Measurements from ENCODE around the gene ADORA3.

The ADORA3 gene

GRCh38 chr1:111474106-111474505 is 29.3 kb downstream of the ADORA3 start:
- H3K4me3 Mint-ChIP-seq: peak overlapping the region; percentile 77
- H3K4me1 Mint-ChIP-seq: peaks cover 59% of the 10 kb centered on the region
- peaks cover 3% of the 10 kb centered on the region for H3K9me3 Mint-ChIP-seq
- H3K36me3 Mint-ChIP-seq (ENCODE audit: low read depth): peaks cover 14% of the 10 kb centered on the region
- peak overlapping the region; percentile 88 for H3K27ac Mint-ChIP-seq
- ATAC-seq (no peak), DNase-seq (no peak)
- no peaks in the 10 kb centered on the region for H3K27me3 Mint-ChIP-seq

GRCh38 chr1:111471538-111471937 is 31.9 kb downstream of the ADORA3 start:
- peaks cover 8% of the 10 kb centered on the region for H3K36me3 Mint-ChIP-seq (ENCODE audit: low read depth)
- no peak overlapping the region for H3K4me3 Mint-ChIP-seq
- no peaks in the 10 kb centered on the region for H3K27me3 Mint-ChIP-seq
- no peak for ATAC-seq
- no peaks in the 10 kb centered on the region for H3K9me3 Mint-ChIP-seq
- no peak overlapping the region for H3K27ac Mint-ChIP-seq
- DNase-seq: no peak
- H3K4me1 Mint-ChIP-seq: peaks cover 39% of the 10 kb centered on the region

- Mint-ChIP-seq H3K27ac (no peak overlapping the region), H3K27me3 (no peaks in the 10 kb centered on the region), H3K36me3 (ENCODE audit: low read depth) (peaks cover 8% of the 10 kb centered on the region), H3K4me1 (peaks cover 34% of the 10 kb centered on the region), H3K4me3 (no peak overlapping the region), H3K9me3 (no peaks in the 10 kb centered on the region)
- peak; percentile 81 for ATAC-seq
- peak; percentile 62 for DNase-seq
These were observed 32.4 kb downstream of the ADORA3 start for GRCh38 chr1:111471012-111471411.

GRCh38 chr1:111470596-111470995 is 32.8 kb downstream of the ADORA3 start:
- Mint-ChIP-seq H3K27me3 (no peaks in the 10 kb centered on the region), H3K9me3 (no peaks in the 10 kb centered on the region), H3K4me1 (peaks cover 30% of the 10 kb centered on the region), H3K4me3 (no peak overlapping the region), H3K36me3 (ENCODE audit: low read depth) (peaks cover 8% of the 10 kb centered on the region), H3K27ac (no peak overlapping the region)
- DNase-seq (no peak), ATAC-seq (no peak)

- Mint-ChIP-seq H3K4me1 (peaks cover 19% of the 10 kb centered on the region), H3K9me3 (no peaks in the 10 kb centered on the region), H3K27ac (no peak overlapping the region), H3K4me3 (no peak overlapping the region), H3K27me3 (no peaks in the 10 kb centered on the region), H3K36me3 (ENCODE audit: low read depth) (peaks cover 10% of the 10 kb centered on the region)
- no peak for DNase-seq
- ATAC-seq: no peak
These were observed 33.9 kb downstream of the ADORA3 start for GRCh38 chr1:111469539-111469938.

GRCh38 chr1:111468717-111469100 is 34.7 kb downstream of the ADORA3 start:
- Mint-ChIP-seq H3K27ac (no peak overlapping the region), H3K36me3 (ENCODE audit: low read depth) (peaks cover 13% of the 10 kb centered on the region), H3K4me1 (peaks cover 12% of the 10 kb centered on the region), H3K4me3 (no peak overlapping the region), H3K27me3 (no peaks in the 10 kb centered on the region), H3K9me3 (no peaks in the 10 kb centered on the region)
- DNase-seq: no peak
- no peak for ATAC-seq

- H3K9me3 Mint-ChIP-seq: no peaks in the 10 kb centered on the region
- no peak for DNase-seq
- H3K27ac Mint-ChIP-seq: no peak overlapping the region
- no peak overlapping the region for H3K4me3 Mint-ChIP-seq
- ATAC-seq: no peak
- no peaks in the 10 kb centered on the region for H3K27me3 Mint-ChIP-seq
- peaks cover 17% of the 10 kb centered on the region for H3K36me3 Mint-ChIP-seq (ENCODE audit: low read depth)
- H3K4me1 Mint-ChIP-seq: peaks cover 12% of the 10 kb centered on the region
These were observed 35.3 kb downstream of the ADORA3 start for GRCh38 chr1:111467865-111468716.

- peaks cover 6% of the 10 kb centered on the region for H3K4me1 Mint-ChIP-seq
- H3K4me3 Mint-ChIP-seq: no peak overlapping the region
These were observed 37.0 kb downstream of the ADORA3 start for GRCh38 chr1:111466480-111466879.

GRCh38 chr1:111465754-111466153 is 37.7 kb downstream of the ADORA3 start:
- Mint-ChIP-seq H3K36me3 (ENCODE audit: low read depth) (peaks cover 26% of the 10 kb centered on the region), H3K27ac (no peak overlapping the region), H3K27me3 (no peaks in the 10 kb centered on the region), H3K4me1 (peaks cover 6% of the 10 kb centered on the region), H3K9me3 (no peaks in the 10 kb centered on the region), H3K4me3 (no peak overlapping the region)
- no peak for ATAC-seq
- DNase-seq: no peak

More at GRCh38 chr1:111466480-111466879, 37.0 kb downstream of the ADORA3 start:
- H3K36me3 Mint-ChIP-seq (ENCODE audit: low read depth): peaks cover 24% of the 10 kb centered on the region
- ATAC-seq (no peak), DNase-seq (no peak)
- no peaks in the 10 kb centered on the region for H3K27me3 Mint-ChIP-seq
- no peak overlapping the region for H3K27ac Mint-ChIP-seq
- H3K9me3 Mint-ChIP-seq: no peaks in the 10 kb centered on the region

- Mint-ChIP-seq H3K4me1 (peaks cover 6% of the 10 kb centered on the region), H3K4me3 (no peak overlapping the region), H3K27ac (peak overlapping the region; percentile 20), H3K27me3 (no peaks in the 10 kb centered on the region), H3K9me3 (no peaks in the 10 kb centered on the region), H3K36me3 (ENCODE audit: low read depth) (peaks cover 40% of the 10 kb centered on the region)
- no peak for DNase-seq
- ATAC-seq: no peak
These were observed 40.3 kb downstream of the ADORA3 start for GRCh38 chr1:111463029-111463683.

GRCh38 chr1:111462370-111463028 is 40.9 kb downstream of the ADORA3 start:
- no peak for ATAC-seq

GRCh38 chr1:111461765-111462164 is 41.7 kb downstream of the ADORA3 start:
- DNase-seq (no peak), ATAC-seq (no peak)
- H3K36me3 Mint-ChIP-seq (ENCODE audit: low read depth): peaks cover 49% of the 10 kb centered on the region
- peaks cover 6% of the 10 kb centered on the region for H3K4me1 Mint-ChIP-seq
- no peak overlapping the region for H3K27ac Mint-ChIP-seq
- H3K4me3 Mint-ChIP-seq: no peak overlapping the region
- no peaks in the 10 kb centered on the region for H3K9me3 Mint-ChIP-seq
- H3K27me3 Mint-ChIP-seq: no peaks in the 10 kb centered on the region

More at GRCh38 chr1:111462370-111463028, 40.9 kb downstream of the ADORA3 start:
- no peak overlapping the region for H3K27ac Mint-ChIP-seq
- no peak overlapping the region for H3K4me3 Mint-ChIP-seq
- peaks cover 6% of the 10 kb centered on the region for H3K4me1 Mint-ChIP-seq
- peaks cover 46% of the 10 kb centered on the region for H3K36me3 Mint-ChIP-seq (ENCODE audit: low read depth)
- no peak for DNase-seq
- no peaks in the 10 kb centered on the region for H3K9me3 Mint-ChIP-seq
- H3K27me3 Mint-ChIP-seq: no peaks in the 10 kb centered on the region

GRCh38 chr1:111455642-111456031 is 47.8 kb downstream of the ADORA3 start:
- peaks cover 69% of the 10 kb centered on the region for H3K36me3 Mint-ChIP-seq (ENCODE audit: low read depth)

GRCh38 chr1:111454859-111455641 is 48.4 kb downstream of the ADORA3 start:
- no peaks in the 10 kb centered on the region for H3K27me3 Mint-ChIP-seq
- H3K4me1 Mint-ChIP-seq: peaks cover 62% of the 10 kb centered on the region
- DNase-seq: no peak
- peak overlapping the region; percentile 61 for H3K27ac Mint-ChIP-seq
- peak overlapping the region; percentile 16 for H3K4me3 Mint-ChIP-seq
- peaks cover 68% of the 10 kb centered on the region for H3K36me3 Mint-ChIP-seq (ENCODE audit: low read depth)
- H3K9me3 Mint-ChIP-seq: no peaks in the 10 kb centered on the region
- peak; percentile 76 for ATAC-seq

More at GRCh38 chr1:111455642-111456031, 47.8 kb downstream of the ADORA3 start:
- no peaks in the 10 kb centered on the region for H3K9me3 Mint-ChIP-seq
- peaks cover 56% of the 10 kb centered on the region for H3K4me1 Mint-ChIP-seq
- no peaks in the 10 kb centered on the region for H3K27me3 Mint-ChIP-seq
- H3K27ac Mint-ChIP-seq: no peak overlapping the region
- DNase-seq (no peak), ATAC-seq (no peak)
- peak overlapping the region; percentile 2 for H3K4me3 Mint-ChIP-seq
